Liver (tissue), 9 donors: ENCODE measurements around the gene TSHZ3. TPM values are rescaled to one million over a fixed set of nuclear protein-coding genes. Genes with fewer than 3 reads are reported as not detected.

Experiments
- DNase-seq: peaks from one replicate; pipeline ENCODE4 v3.0.0-alpha.2; 2017; ENCODE audit warnings: low spot score
- H3K27ac ChIP-seq, 2 donors: one replicate each; pipeline ENCODE4 v1.7.0; 2013; ENCODE audit warnings: inconsistent platforms in 2 of 2, low read length in 2 of 2, control low read depth in 1 of 2, low read depth in 1 of 2, mild to moderate bottlenecking in 1 of 2
- H3K27me3 ChIP-seq, 4 donors: one replicate each; pipeline versions ENCODE4 v1.6.1 to v1.7.0; 2013; ENCODE audit warnings: low read length in 3 of 4, inconsistent platforms in 1 of 4, mild to moderate bottlenecking in 1 of 4, moderate library complexity in 1 of 4; ENCODE audit not compliant: control insufficient read depth in 4 of 4, insufficient read depth in 4 of 4
- H3K36me3 ChIP-seq, 4 donors: one replicate each; pipeline versions ENCODE4 v1.6.1 to v1.7.0; 2013; ENCODE audit warnings: low read length in 3 of 4, mild to moderate bottlenecking in 3 of 4, low read depth in 1 of 4, moderate library complexity in 1 of 4; ENCODE audit not compliant: control insufficient read depth in 4 of 4, insufficient read depth in 3 of 4
- H3K4me1 ChIP-seq, 4 donors: one replicate each; pipeline versions ENCODE4 v1.6.1 to v1.7.0; 2013; ENCODE audit warnings: low read length in 3 of 4, mild to moderate bottlenecking in 3 of 4, moderate library complexity in 1 of 4; ENCODE audit not compliant: control insufficient read depth in 4 of 4, insufficient read depth in 4 of 4
- H3K4me3 ChIP-seq, 3 donors: one replicate each; pipeline versions ENCODE4 v1.6.1 to v1.7.0; 2013; ENCODE audit warnings: low read length in 3 of 3, control low read depth in 1 of 3, low read depth in 1 of 3, mild to moderate bottlenecking in 1 of 3
- H3K9ac ChIP-seq, 2 donors: one replicate each; pipeline ENCODE4 v1.7.0; 2013; ENCODE audit warnings: low read length in 2 of 2, mild to moderate bottlenecking in 2 of 2, moderate library complexity in 2 of 2, control low read depth in 1 of 2, low read depth in 1 of 2
- H3K9me3 ChIP-seq, 4 donors: one replicate each; pipeline versions ENCODE4 v1.6.1 to v1.7.0; 2013; ENCODE audit warnings: low read length in 3 of 4; ENCODE audit not compliant: control insufficient read depth in 4 of 4
- ATF3 ChIP-seq: IDR thresholded peaks from 2 replicates; pipeline ENCODE4 v1.6.1; 2016; ENCODE audit warnings: antibody characterized with exemption
- CTCF ChIP-seq: fragments of 150-350 bp; IDR thresholded peaks from 2 replicates; pipeline ENCODE4 v1.5.1; 2017; ENCODE audit warnings: improper control_type of control experiment, low read depth, low read length; ENCODE audit not compliant: missing input control
- EGR1 ChIP-seq, 2 donors: IDR thresholded peaks; 2 replicates each; pipeline ENCODE4 v1.6.1; 2016 to 2018; ENCODE audit warnings: antibody characterized with exemption in 2 of 2, low read depth in 2 of 2
- FOXA1 ChIP-seq: IDR thresholded peaks from 2 replicates; pipeline ENCODE4 v1.6.1; 2016; ENCODE audit warnings: antibody characterized with exemption
- FOXA2 ChIP-seq: IDR thresholded peaks from 2 replicates; pipeline ENCODE4 v1.6.1; 2016; ENCODE audit warnings: antibody characterized with exemption
- HNF4A ChIP-seq, 2 donors: conservative IDR thresholded peaks; 2 replicates each; pipeline ENCODE4 v1.6.1; 2016; ENCODE audit warnings: antibody characterized with exemption in 2 of 2, mild to moderate bottlenecking in 2 of 2
- HNF4G ChIP-seq: IDR thresholded peaks from 2 replicates; pipeline ENCODE4 v1.6.1; 2016; ENCODE audit warnings: antibody characterized with exemption
- JUND ChIP-seq, 2 donors: IDR thresholded peaks; 2 replicates each; pipeline ENCODE4 v1.6.1; 2016; ENCODE audit warnings: antibody characterized with exemption in 2 of 2
- MAX ChIP-seq: IDR thresholded peaks from 2 replicates; pipeline ENCODE4 v1.6.1; 2016; ENCODE audit warnings: antibody characterized with exemption
- NR2F2 ChIP-seq: IDR thresholded peaks from 2 replicates; pipeline ENCODE4 v1.6.1; 2016; ENCODE audit warnings: antibody characterized with exemption
- RAD21 ChIP-seq, 2 donors: IDR thresholded peaks; 2 replicates each; pipeline ENCODE4 v1.6.1; 2016; ENCODE audit warnings: antibody characterized with exemption in 2 of 2, mild to moderate bottlenecking in 2 of 2
- TAF1 ChIP-seq: conservative IDR thresholded peaks from 2 replicates; pipeline ENCODE4 v1.6.1; 2016; ENCODE audit warnings: antibody characterized with exemption, mild to moderate bottlenecking
- YY1 ChIP-seq: IDR thresholded peaks from 2 replicates; pipeline ENCODE4 v1.6.1; 2016; ENCODE audit warnings: antibody characterized with exemption, mild to moderate bottlenecking
- ZBTB33 ChIP-seq: IDR thresholded peaks from 2 replicates; pipeline ENCODE4 v1.6.1; 2016; ENCODE audit warnings: antibody characterized with exemption
- WGBS: extraction: QIAGEN DNeasy Blood & Tissue Kit; methylation state at CpG from one replicate; pipeline ENCODE4 v1.1.7; 2013; 5-methylcytosine and 5-hydroxymethylcytosine counted together
- polyA plus RNA-seq, 2 donors: library from polyadenylated mRNA; stranded (reverse) in 1 of 2; unstranded in 1 of 2; fragments of 200-250 nt in 1 of 2; fragments of >200 nt in 1 of 2; fragmentation: Nextera tagmentation in 1 of 2; extraction: Ambion mirVana in 1 of 2; gene quantifications; one replicate each; pipeline versions ENCODE4 v1.2.1 to v1.2.3, GENCODE V29; 2013 to 2015
- total RNA-seq, 2 donors: library from RNA; depleted of rRNA; stranded (reverse); fragments of >200 nt; gene quantifications; one replicate each; pipeline ENCODE4 v1.2.3, GENCODE V29; 2014
- donor health status: healthy.
- donor health status: healthy.
- donor health status: healthy.
- donor health status: healthy.
- donor health status: healthy.

Gene TSHZ3
- total and polyA plus RNA-seq, 4 donors = 0.42 to 3.3 (median 0.68) TPM

- TF ChIP-seq FOXA1 = no peak
- TF ChIP-seq JUND (IDR thresholded peaks at IDR 0.05) = no peak
- no peak for TF ChIP-seq CTCF
- H3K9me3 ChIP-seq = no peaks in the 10 kb centered on the region
- no peak overlapping the region for H3K4me3 ChIP-seq
- H3K27ac ChIP-seq = no peak overlapping the region
- WGBS = 84% methylated on average over 10 of the region's 10 CpGs
- H3K4me1 ChIP-seq = peaks cover 0 to 3% (median 0%) of the 10 kb centered on the region in 4 donors
- H3K9ac ChIP-seq = no peak overlapping the region
- no peak for DNase-seq
- H3K27me3 ChIP-seq = peaks cover 0 to 8% (median 0%) of the 10 kb centered on the region in 4 donors
- H3K36me3 ChIP-seq = no peaks in the 10 kb centered on the region
These were observed 35.1 kb downstream of the TSHZ3 start for GRCh38 chr19:31314156-31314555.

GRCh38 chr19:31313291-31314030, 35.8 kb downstream of the TSHZ3 start:
- Histone ChIP-seq H3K27me3 (peaks cover 0 to 8% (median 0%) of the 10 kb centered on the region in 4 donors), H3K36me3 (no peaks in the 10 kb centered on the region), H3K4me3 (no peak overlapping the region), H3K4me1 (peaks cover 0 to 3% (median 0%) of the 10 kb centered on the region in 4 donors), H3K27ac (no peak overlapping the region), H3K9me3 (no peaks in the 10 kb centered on the region), H3K9ac (no peak overlapping the region)
- TF ChIP-seq MAX (no peak), FOXA1 (no peak), FOXA2 (no peak), ZBTB33 (no peak), JUND (IDR thresholded peaks at IDR 0.05) (no peak), HNF4G (no peak), HNF4A (conservative IDR thresholded peaks at IDR 0.05) (no peak), EGR1 (IDR thresholded peaks at IDR 0.05; ENCODE audit: low read depth in 2 of 2) (no peak), ATF3 (no peak), YY1 (no peak), NR2F2 (no peak)
- 81% methylated on average over 20 of the region's 20 CpGs for WGBS
- DNase-seq = no peak

GRCh38 chr19:31312677-31313244, 36.5 kb downstream of the TSHZ3 start:
- Histone ChIP-seq H3K4me3 (no peak overlapping the region), H3K27me3 (peaks cover 0 to 8% (median 0%) of the 10 kb centered on the region in 4 donors), H3K27ac (no peak overlapping the region), H3K4me1 (peaks cover 0 to 3% (median 0%) of the 10 kb centered on the region in 4 donors), H3K9me3 (no peaks in the 10 kb centered on the region), H3K36me3 (no peaks in the 10 kb centered on the region), H3K9ac (no peak overlapping the region)
- DNase-seq = no peak
- WGBS = 40% methylated on average over 10 of the region's 10 CpGs
- TF ChIP-seq CTCF (no peak), RAD21 (IDR thresholded peaks at IDR 0.05) (no peak), TAF1 (no peak), YY1 (no peak), FOXA2 (no peak), FOXA1 (no peak), NR2F2 (no peak), ZBTB33 (no peak)
